ENCODE results near the gene NRL. TPM values are rescaled to one million over a fixed set of nuclear protein-coding genes. Genes with fewer than 3 reads are reported as not detected.

The NRL gene
- total RNA-seq, 2 experiments from 2014 or later = 4.6 to 7.5 TPM

DNA sequence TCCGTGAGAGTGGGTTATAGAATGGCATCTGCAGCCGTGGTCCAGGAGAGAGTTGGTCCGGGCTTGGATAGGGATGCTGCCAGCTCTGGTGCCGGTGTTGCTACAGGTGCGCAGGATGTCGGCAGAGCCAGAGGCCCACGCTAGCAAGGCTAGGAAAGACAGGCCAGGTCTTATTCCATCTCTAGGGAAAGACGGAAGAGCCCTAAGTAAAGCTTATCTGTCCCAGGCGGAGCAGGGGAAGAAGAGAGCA lies 20.8 kb upstream of the NRL start:
- Histone ChIP-seq H3K4me3 (ENCODE audit: low read depth, low read length, poor library complexity, severe bottlenecking) (peak overlapping the region; percentile 98), H4K20me1 (ENCODE audit: insufficient read depth, low read length) (0 out of 2 replicates have a peak, but pooled peaks cover 6% of the 10 kb centered on the region), H3K36me3 (ENCODE audit: insufficient read depth, low read length) (peaks cover 27% of the 10 kb centered on the region), H3K79me2 (ENCODE audit: insufficient read depth, low read depth, low read length) (peaks cover 20% of the 10 kb centered on the region), H3K4me1 (ENCODE audit: insufficient read depth, low read length, poor library complexity, severe bottlenecking) (peaks cover 40% of the 10 kb centered on the region), H3K9me2 (ENCODE audit: insufficient read depth, low read length) (no peaks in the 10 kb centered on the region), H3K9me3 (ENCODE audit: low read length) (no peaks in the 10 kb centered on the region), H3K27ac (ENCODE audit: low read depth, low read length, poor library complexity, severe bottlenecking) (peak overlapping the region; percentile 23), H3K4me2 (ENCODE audit: low read length) (peak overlapping the region; percentile 83), H2AFZ (ENCODE audit: low read length) (peak overlapping the region; percentile 87; the same call in 1 of the 2 replicates)
- no peak for DNase-seq (ENCODE audit: low spot score)
- TF ChIP-seq, protein P1, sequence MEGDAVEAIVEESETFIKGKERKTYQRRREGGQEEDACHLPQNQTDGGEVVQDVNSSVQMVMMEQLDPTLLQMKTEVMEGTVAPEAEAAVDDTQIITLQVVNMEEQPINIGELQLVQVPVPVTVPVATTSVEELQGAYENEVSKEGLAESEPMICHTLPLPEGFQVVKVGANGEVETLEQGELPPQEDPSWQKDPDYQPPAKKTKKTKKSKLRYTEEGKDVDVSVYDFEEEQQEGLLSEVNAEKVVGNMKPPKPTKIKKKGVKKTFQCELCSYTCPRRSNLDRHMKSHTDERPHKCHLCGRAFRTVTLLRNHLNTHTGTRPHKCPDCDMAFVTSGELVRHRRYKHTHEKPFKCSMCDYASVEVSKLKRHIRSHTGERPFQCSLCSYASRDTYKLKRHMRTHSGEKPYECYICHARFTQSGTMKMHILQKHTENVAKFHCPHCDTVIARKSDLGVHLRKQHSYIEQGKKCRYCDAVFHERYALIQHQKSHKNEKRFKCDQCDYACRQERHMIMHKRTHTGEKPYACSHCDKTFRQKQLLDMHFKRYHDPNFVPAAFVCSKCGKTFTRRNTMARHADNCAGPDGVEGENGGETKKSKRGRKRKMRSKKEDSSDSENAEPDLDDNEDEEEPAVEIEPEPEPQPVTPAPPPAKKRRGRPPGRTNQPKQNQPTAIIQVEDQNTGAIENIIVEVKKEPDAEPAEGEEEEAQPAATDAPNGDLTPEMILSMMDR (conservative IDR thresholded peaks at IDR 0.05; ENCODE audit: low read length) = no peak
- no peak for TF ChIP-seq EZH2phosphoT487 (IDR thresholded peaks at IDR 0.05; ENCODE audit: borderline replicate concordance, low read depth, low read length)
- ChIA-PET POLR2A (interaction anchor here (0.7 to 4.1 kb wide), 13 partner anchors 9 to 134 kb away, joined by 3 to 43 read pairs (median 4); partner anchors contain the start of genes CHMP4A, DCAF11, NRL and PCK2), CTCF (ENCODE audit: unreplicated experiment) (interaction anchor here (0.5 to 2.1 kb wide), 2 partner anchors 21 to 231 kb away, joined by 3 to 12 read pairs; partner anchors contain the start of genes DCAF11 and NRL)
- BruUV-seq (replicated peaks) = no TSS peak
- intact Hi-C loops (cut with micrococcal nuclease; ENCODE audit: unreplicated experiment) = no loop called here

DNA sequence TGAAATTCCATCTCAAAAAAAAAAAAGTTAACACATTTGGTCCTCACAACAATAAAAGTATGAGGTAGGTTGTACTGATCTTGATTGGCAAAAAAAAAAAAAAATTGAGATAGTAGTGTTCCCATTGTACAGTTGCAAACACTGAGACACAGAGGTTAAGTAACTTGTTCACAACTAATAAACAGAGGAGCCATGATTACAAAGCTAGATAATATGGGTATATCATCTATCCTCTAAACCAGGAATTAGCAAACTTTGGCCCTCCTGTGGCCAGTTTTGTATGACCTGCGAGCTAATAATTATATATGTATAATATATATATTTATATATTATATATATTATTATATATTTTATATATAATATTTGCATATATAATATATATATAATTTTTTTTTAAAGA lies 19.0 kb upstream of the NRL start:
- no TSS peak for BruUV-seq (replicated peaks)
- ChIA-PET POLR2A (interaction anchor here (0.7 to 2.8 kb wide), 5 partner anchors 16 to 813 kb away, joined by 4 to 11 read pairs (median 4); partner anchors contain the start of gene DCAF11), CTCF (ENCODE audit: unreplicated experiment) (no interaction called here)
- H3K9me2 ChIP-seq (ENCODE audit: insufficient read depth, low read length) = no peaks in the 10 kb centered on the region
- H3K27ac ChIP-seq (ENCODE audit: low read depth, low read length, poor library complexity, severe bottlenecking) = no peak overlapping the region
- no peaks in the 10 kb centered on the region for H4K20me1 ChIP-seq (ENCODE audit: insufficient read depth, low read length)
- no peak for DNase-seq (ENCODE audit: low spot score)
- no peak overlapping the region for H3K4me2 ChIP-seq (ENCODE audit: low read length)
- H3K36me3 ChIP-seq (ENCODE audit: insufficient read depth, low read length) = peaks cover 16% of the 10 kb centered on the region
- no peak overlapping the region for H2AFZ ChIP-seq (ENCODE audit: low read length)
- H3K9me3 ChIP-seq (ENCODE audit: low read length) = no peaks in the 10 kb centered on the region
- no peak for TF ChIP-seq EZH2phosphoT487 (IDR thresholded peaks at IDR 0.05; ENCODE audit: borderline replicate concordance, low read depth, low read length)
- TF ChIP-seq, protein P1 (conservative IDR thresholded peaks at IDR 0.05; ENCODE audit: low read length) = peak; percentile 23; the same call in 1 of the 2 replicates
- H3K4me1 ChIP-seq (ENCODE audit: insufficient read depth, low read length, poor library complexity, severe bottlenecking) = peaks cover 30% of the 10 kb centered on the region
- H3K4me3 ChIP-seq (ENCODE audit: low read depth, low read length, poor library complexity, severe bottlenecking) = no peak overlapping the region
- H3K79me2 ChIP-seq (ENCODE audit: insufficient read depth, low read depth, low read length) = peaks cover 2% of the 10 kb centered on the region; the same call in 1 of the 2 replicates
- intact Hi-C loops (cut with micrococcal nuclease; ENCODE audit: unreplicated experiment) = no loop called here

DNA sequence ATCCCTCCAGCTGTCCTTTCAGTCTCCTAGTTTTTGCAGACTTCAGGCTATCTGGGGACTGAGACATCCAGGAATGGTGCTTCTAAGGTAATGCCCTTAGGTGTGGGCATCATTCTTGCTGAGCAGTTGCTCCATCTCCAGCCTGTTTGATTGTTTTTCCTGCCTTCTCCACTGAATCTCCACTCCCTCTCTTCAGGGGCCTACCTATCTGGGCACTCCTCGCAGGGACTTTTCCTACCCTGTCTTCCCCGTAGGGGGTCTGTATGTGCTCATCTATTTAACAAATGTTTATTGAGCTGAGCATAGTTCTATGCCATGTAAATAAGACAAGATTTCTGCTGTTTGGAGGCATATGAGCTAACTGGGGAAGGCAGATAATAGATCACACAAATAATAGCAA lies 18.2 kb upstream of the NRL start:
- ChIA-PET CTCF (ENCODE audit: unreplicated experiment) (no interaction called here), POLR2A (interaction anchor here (0.7 to 2.8 kb wide), 5 partner anchors 14 to 23 kb away, joined by 4 to 11 read pairs (median 5); partner anchors contain the start of genes DCAF11, PSME2 and RNF31)
- no peaks in the 10 kb centered on the region for H3K9me3 ChIP-seq (ENCODE audit: low read length)
- H2AFZ ChIP-seq (ENCODE audit: low read length) = no peak overlapping the region
- H4K20me1 ChIP-seq (ENCODE audit: insufficient read depth, low read length) = no peaks in the 10 kb centered on the region
- no peak overlapping the region for H3K27ac ChIP-seq (ENCODE audit: low read depth, low read length, poor library complexity, severe bottlenecking)
- H3K4me2 ChIP-seq (ENCODE audit: low read length) = no peak overlapping the region
- H3K4me1 ChIP-seq (ENCODE audit: insufficient read depth, low read length, poor library complexity, severe bottlenecking) = peaks cover 32% of the 10 kb centered on the region
- intact Hi-C loops (cut with micrococcal nuclease; ENCODE audit: unreplicated experiment) = no loop called here
- no peak for DNase-seq (ENCODE audit: low spot score)
- no peaks in the 10 kb centered on the region for H3K9me2 ChIP-seq (ENCODE audit: insufficient read depth, low read length)
- peaks cover 8% of the 10 kb centered on the region for H3K36me3 ChIP-seq (ENCODE audit: insufficient read depth, low read length)
- no peaks in the 10 kb centered on the region for H3K79me2 ChIP-seq (ENCODE audit: insufficient read depth, low read depth, low read length)
- BruUV-seq (replicated peaks) = no TSS peak
- TF ChIP-seq, protein P1 (conservative IDR thresholded peaks at IDR 0.05; ENCODE audit: low read length) = no peak
- TF ChIP-seq EZH2phosphoT487 (IDR thresholded peaks at IDR 0.05; ENCODE audit: borderline replicate concordance, low read depth, low read length) = no peak
- H3K4me3 ChIP-seq (ENCODE audit: low read depth, low read length, poor library complexity, severe bottlenecking) = no peak overlapping the region
